Keratinocyte (primary cell): ENCODE measurements around the gene ASPSCR1. TPM values are rescaled to one million over a fixed set of nuclear protein-coding genes. Genes with fewer than 3 reads are reported as not detected.

Experiments used
- DNase-seq: peaks from one replicate; pipeline ENCODE4 v3.0.0-alpha.2; 2011; ENCODE audit warnings: low read depth, missing footprints, low spot score
- FAIRE-seq: peaks from 2 replicates; lab custom pipeline; 2011; peaks lifted over from hg19 to GRCh38; lab: Jason Lieb, UNC
- H2AFZ ChIP-seq: 2 replicates; pipeline ENCODE4 v1.6.0; 2012; ENCODE audit warnings: low read length, control low read depth, inconsistent platforms; ENCODE audit not compliant: control insufficient read depth
- H3K27ac ChIP-seq: 2 replicates; pipeline ENCODE4 v1.5.1; 2011; ENCODE audit warnings: low read length; ENCODE audit not compliant: control insufficient read depth, insufficient read depth
- H3K27me3 ChIP-seq: 3 replicates; pipeline ENCODE4 v1.6.0; 2011; ENCODE audit warnings: low read length; ENCODE audit not compliant: control insufficient read depth, insufficient read depth; ENCODE audit errors: extremely low read depth
- H3K36me3 ChIP-seq, 2 experiments: 2 replicates in 1 of 2; 3 replicates in 1 of 2; pipeline ENCODE4 v1.5.1; 2011; ENCODE audit warnings: low read length in 2 of 2, mild to moderate bottlenecking in 1 of 2; ENCODE audit not compliant: control insufficient read depth in 2 of 2, insufficient read depth in 2 of 2; ENCODE audit errors: extremely low read depth in 1 of 2
- H3K4me1 ChIP-seq: 3 replicates; pipeline ENCODE4 v1.5.1; 2011; ENCODE audit warnings: low read length; ENCODE audit not compliant: control insufficient read depth, insufficient read depth; ENCODE audit errors: extremely low read depth
- H3K4me2 ChIP-seq: 3 replicates; pipeline ENCODE4 v1.6.0; 2011; ENCODE audit warnings: low read depth, low read length; ENCODE audit not compliant: control insufficient read depth, insufficient read depth; ENCODE audit errors: extremely low read depth
- H3K4me3 ChIP-seq, 3 experiments: fragments of 200-600 bp in 1 of 3; sonication (generic) in 1 of 3; 2 replicates in 2 of 3; 3 replicates in 1 of 3; pipeline ENCODE4 v1.5.1; 2011 to 2016; ENCODE audit warnings: low read length in 3 of 3, mild to moderate bottlenecking in 3 of 3, control low read depth in 2 of 3, inconsistent platforms in 1 of 3, low read depth in 1 of 3, mixed read lengths in 1 of 3, mixed run types in 1 of 3, moderate library complexity in 1 of 3; ENCODE audit not compliant: control insufficient read depth in 2 of 3, insufficient read depth in 2 of 3; ENCODE audit errors: extremely low read depth in 1 of 3
- H3K79me2 ChIP-seq: 2 replicates; pipeline ENCODE4 v1.6.0; 2012; ENCODE audit warnings: low read length; ENCODE audit not compliant: control insufficient read depth, insufficient read depth
- H3K9ac ChIP-seq: 3 replicates; pipeline ENCODE4 v1.6.0; 2011; ENCODE audit warnings: low read length; ENCODE audit not compliant: control insufficient read depth, insufficient read depth; ENCODE audit errors: extremely low read depth
- H3K9me1 ChIP-seq: 3 replicates; pipeline ENCODE4 v1.6.0; 2011; ENCODE audit warnings: low read length; ENCODE audit not compliant: control insufficient read depth, insufficient read depth; ENCODE audit errors: extremely low read depth
- H3K9me3 ChIP-seq: 2 replicates; pipeline ENCODE4 v1.5.1; 2012; ENCODE audit warnings: low read depth, low read length; ENCODE audit not compliant: control insufficient read depth
- H4K20me1 ChIP-seq: 3 replicates; pipeline ENCODE4 v1.6.0; 2011; ENCODE audit warnings: low read length; ENCODE audit not compliant: control insufficient read depth, insufficient read depth; ENCODE audit errors: extremely low read depth
- EZH2 ChIP-seq: IDR thresholded peaks from one replicate; pipeline ENCODE4 v1.6.1; 2012; ENCODE audit warnings: inconsistent platforms, mild to moderate bottlenecking, low read length, moderate library complexity
- dilution Hi-C: fragments of 300-500 bp; cut with MboI; formaldehyde crosslinking; loops from one replicate; pipeline ENCODE4 v1.7.0; 2020; ENCODE audit warnings: low sequenced_read_pairs; ENCODE audit not compliant: extremely low pct_ligation_motif_present
- polyA plus RNA-seq, 5 experiments: library from polyadenylated mRNA; depleted of rRNA in 3 of 5; stranded (reverse) in 3 of 5; stranded (forward) in 1 of 5; unstranded in 1 of 5; fragments of >200 nt; gene quantifications; 1 replicate in 1 of 5; 2 replicates in 3 of 5; 3 replicates in 1 of 5; pipeline versions ENCODE4 v1.2.1 to v1.2.3, GENCODE V29; 2011 to 2012; ENCODE audit warnings: missing spikeins in 2 of 5, low read depth in 1 of 5, low replicate concordance in 1 of 5
- TF ChIP-seq, protein P1 (sequence below), 3 experiments: IDR thresholded peaks in 1 of 3; conservative IDR thresholded peaks in 1 of 3; optimal IDR thresholded peaks in 1 of 3; 2 replicates in 2 of 3; 3 replicates in 1 of 3; pipeline versions ENCODE3 to v1.5.1; 2011; ENCODE audit warnings: low read length in 3 of 3, mild to moderate bottlenecking in 3 of 3, moderate library complexity in 2 of 3, control low read depth in 1 of 3, inconsistent platforms in 1 of 3; ENCODE audit not compliant: insufficient read depth in 2 of 3; ENCODE audit errors: extremely low read depth in 1 of 3

Gene ASPSCR1
- polyA plus RNA-seq, 1 donor (not counting 4 experiments of a cell fraction or from before 2014, with no cell fraction given) = 5.2 TPM

DNA sequence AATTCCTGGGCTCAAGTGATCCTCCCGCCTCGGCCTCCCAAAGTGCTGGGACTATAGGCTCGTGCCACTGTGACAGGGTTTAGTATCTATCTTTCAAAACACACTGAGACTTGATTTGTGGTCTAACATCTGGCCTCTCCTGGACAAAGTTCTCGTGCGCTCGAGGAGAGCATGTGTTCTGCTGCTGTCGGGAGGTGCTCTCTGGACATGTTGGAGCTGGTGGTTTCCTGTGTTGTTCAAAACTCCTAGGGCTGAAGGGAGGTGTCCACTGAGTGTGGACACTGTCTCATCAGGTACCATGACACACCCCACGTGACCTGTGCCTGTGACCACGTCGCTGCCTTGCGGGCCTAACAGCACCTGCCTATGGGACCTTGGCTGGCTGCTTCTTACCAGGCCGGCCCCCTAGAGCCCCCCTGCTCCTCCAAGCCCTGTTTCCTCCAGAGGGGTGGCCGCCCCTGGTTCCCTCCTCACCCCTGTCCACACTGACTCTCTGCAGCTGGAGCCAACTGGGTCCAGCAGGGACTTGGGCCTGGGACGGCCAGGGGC lies 68.6 kb downstream of the ASPSCR1 start:
- Histone ChIP-seq H3K9me1 (no peaks in the 10 kb centered on the region), H3K4me2 (no peak overlapping the region), H3K4me1 (peaks cover 5% of the 10 kb centered on the region), H3K79me2 (peaks cover 6% of the 10 kb centered on the region), H3K36me3 (peaks cover 5 to 10% of the 10 kb centered on the region in 2 experiments), H3K27me3 (no peaks in the 10 kb centered on the region), H2AFZ (no peak overlapping the region), H3K9me3 (no peaks in the 10 kb centered on the region), H3K9ac (no peak overlapping the region), H4K20me1 (no peaks in the 10 kb centered on the region), H3K27ac (no peak overlapping the region), H3K4me3 (no peak overlapping the region)
- FAIRE-seq = no peak
- DNase-seq = no peak
- dilution Hi-C loops = no loop called here
- TF ChIP-seq, protein P1, sequence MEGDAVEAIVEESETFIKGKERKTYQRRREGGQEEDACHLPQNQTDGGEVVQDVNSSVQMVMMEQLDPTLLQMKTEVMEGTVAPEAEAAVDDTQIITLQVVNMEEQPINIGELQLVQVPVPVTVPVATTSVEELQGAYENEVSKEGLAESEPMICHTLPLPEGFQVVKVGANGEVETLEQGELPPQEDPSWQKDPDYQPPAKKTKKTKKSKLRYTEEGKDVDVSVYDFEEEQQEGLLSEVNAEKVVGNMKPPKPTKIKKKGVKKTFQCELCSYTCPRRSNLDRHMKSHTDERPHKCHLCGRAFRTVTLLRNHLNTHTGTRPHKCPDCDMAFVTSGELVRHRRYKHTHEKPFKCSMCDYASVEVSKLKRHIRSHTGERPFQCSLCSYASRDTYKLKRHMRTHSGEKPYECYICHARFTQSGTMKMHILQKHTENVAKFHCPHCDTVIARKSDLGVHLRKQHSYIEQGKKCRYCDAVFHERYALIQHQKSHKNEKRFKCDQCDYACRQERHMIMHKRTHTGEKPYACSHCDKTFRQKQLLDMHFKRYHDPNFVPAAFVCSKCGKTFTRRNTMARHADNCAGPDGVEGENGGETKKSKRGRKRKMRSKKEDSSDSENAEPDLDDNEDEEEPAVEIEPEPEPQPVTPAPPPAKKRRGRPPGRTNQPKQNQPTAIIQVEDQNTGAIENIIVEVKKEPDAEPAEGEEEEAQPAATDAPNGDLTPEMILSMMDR (optimal IDR thresholded peaks at IDR 0.05 in 1 of 3, IDR thresholded peaks at IDR 0.05 in 1 of 3, conservative IDR thresholded peaks at IDR 0.05 in 1 of 3; ENCODE audit: extremely low read depth in 1 of 3, insufficient read depth in 2 of 3, low read length in 3 of 3) = no peak
- no peak for TF ChIP-seq EZH2

DNA sequence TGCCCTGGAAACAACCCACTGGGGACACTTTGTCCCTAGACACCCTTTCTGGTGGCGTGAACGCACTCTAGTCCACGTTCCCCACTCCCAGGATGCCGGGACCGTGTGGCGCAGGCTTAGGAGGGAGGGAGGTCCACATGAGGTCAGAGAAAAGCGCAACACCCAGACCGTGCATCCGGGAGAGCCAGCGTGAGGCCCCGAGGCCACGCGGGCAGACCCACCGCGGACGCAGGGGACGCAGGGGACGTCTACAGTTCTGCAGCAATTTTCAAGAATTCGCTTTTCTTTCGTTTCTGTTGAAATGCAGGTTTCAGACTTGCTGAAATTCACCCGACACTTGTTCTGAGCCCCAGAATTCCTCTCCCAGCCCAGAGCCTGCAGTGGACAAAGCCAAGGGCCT lies 69.5 kb downstream of the ASPSCR1 start:
- no peaks in the 10 kb centered on the region for H3K9me1 ChIP-seq
- no peak for FAIRE-seq
- H3K4me3 ChIP-seq = no peak overlapping the region
- DNase-seq = no peak
- no peak overlapping the region for H3K4me2 ChIP-seq
- H3K27me3 ChIP-seq = no peaks in the 10 kb centered on the region
- H3K27ac ChIP-seq = no peak overlapping the region
- H4K20me1 ChIP-seq = no peaks in the 10 kb centered on the region
- H3K9ac ChIP-seq = no peak overlapping the region
- H3K36me3 ChIP-seq = peaks cover 5 to 10% of the 10 kb centered on the region in 2 experiments
- peaks cover 5% of the 10 kb centered on the region for H3K4me1 ChIP-seq
- H2AFZ ChIP-seq = no peak overlapping the region
- peaks cover 6% of the 10 kb centered on the region for H3K79me2 ChIP-seq
- dilution Hi-C loops = no loop called here
- TF ChIP-seq EZH2 = no peak
- TF ChIP-seq, protein P1 (optimal IDR thresholded peaks at IDR 0.05 in 1 of 3, IDR thresholded peaks at IDR 0.05 in 1 of 3, conservative IDR thresholded peaks at IDR 0.05 in 1 of 3; ENCODE audit: extremely low read depth in 1 of 3, insufficient read depth in 2 of 3, low read length in 3 of 3) = no peak
- H3K9me3 ChIP-seq = no peaks in the 10 kb centered on the region
